H9 (cell line): ENCODE data around the gene CCDC150. TPM values are rescaled to one million over a fixed set of nuclear protein-coding genes. Genes with fewer than 3 reads are reported as not detected.
"Not testable (repeated sequence)": the region's sequence is repeated elsewhere in the genome, so short reads cannot be mapped to it uniquely, and the experiment has no call there.

ENCODE experiments used
- DNase-seq: peaks from one replicate; pipeline ENCODE4 v3.0.0-alpha.2; 2017
- H2AFZ ChIP-seq: one replicate; pipeline ENCODE4 v1.6.1; 2013; ENCODE audit warnings: mild to moderate bottlenecking, low read length, control low read depth, moderate library complexity
- H2AK5ac ChIP-seq: 2 replicates; pipeline ENCODE4 v1.6.1; 2013; ENCODE audit warnings: low read length, control low read depth, mixed read lengths; ENCODE audit not compliant: insufficient read length
- H2BK120ac ChIP-seq: one replicate; pipeline ENCODE4 v1.6.1; 2013; ENCODE audit warnings: low read depth, mild to moderate bottlenecking, low read length, control low read depth, inconsistent platforms; ENCODE audit not compliant: poor library complexity, severe bottlenecking
- H2BK12ac ChIP-seq: 2 replicates; pipeline ENCODE4 v1.6.1; 2013; ENCODE audit warnings: low read length, control low read depth, mixed read lengths, low read depth; ENCODE audit not compliant: insufficient read length
- H2BK15ac ChIP-seq: 2 replicates; pipeline ENCODE4 v1.6.1; 2013; ENCODE audit warnings: low read depth, low read length, control low read depth
- H2BK20ac ChIP-seq: one replicate; pipeline ENCODE4 v1.6.1; 2013; ENCODE audit warnings: low read depth, mild to moderate bottlenecking, low read length, control low read depth, inconsistent platforms; ENCODE audit not compliant: poor library complexity, severe bottlenecking
- H2BK5ac ChIP-seq: 2 replicates; pipeline ENCODE4 v1.6.1; 2013; ENCODE audit warnings: low read length, control low read depth, mixed read lengths; ENCODE audit not compliant: insufficient read length
- H3K14ac ChIP-seq: 2 replicates; pipeline ENCODE4 v1.6.1; 2013; ENCODE audit warnings: low read length, control low read depth; ENCODE audit not compliant: insufficient read depth
- H3K18ac ChIP-seq: 2 replicates; pipeline ENCODE4 v1.6.1; 2013; ENCODE audit warnings: low read depth, mild to moderate bottlenecking, mixed read lengths, low read length, control low read depth; ENCODE audit not compliant: insufficient read length
- H3K23ac ChIP-seq: 2 replicates; pipeline ENCODE4 v1.6.1; 2013; ENCODE audit warnings: low read length, control low read depth, mixed read lengths, low read depth; ENCODE audit not compliant: insufficient read length
- H3K23me2 ChIP-seq: 2 replicates; pipeline ENCODE4 v1.6.1; 2013; ENCODE audit warnings: low read depth, mild to moderate bottlenecking, mixed read lengths, low read length, control low read depth; ENCODE audit not compliant: insufficient read length, poor library complexity, severe bottlenecking
- H3K27ac ChIP-seq: 2 replicates; pipeline ENCODE4 v1.5.1; 2013; ENCODE audit warnings: low read length, control low read depth, mixed read lengths, low read depth; ENCODE audit not compliant: insufficient read length
- H3K27me3 ChIP-seq: 2 replicates; pipeline ENCODE4 v1.6.1; 2013; ENCODE audit warnings: low read length, control low read depth, inconsistent platforms; ENCODE audit not compliant: insufficient read depth
- H3K4ac ChIP-seq: 2 replicates; pipeline ENCODE4 v1.6.1; 2013; ENCODE audit warnings: low read depth, mild to moderate bottlenecking, control low read depth, inconsistent platforms, low read length, moderate library complexity
- H3K4me1 ChIP-seq: 2 replicates; pipeline ENCODE4 v1.6.1; 2013; ENCODE audit warnings: low read length, control low read depth, inconsistent platforms; ENCODE audit not compliant: insufficient read depth
- H3K4me2 ChIP-seq: 2 replicates; pipeline ENCODE4 v1.6.1; 2013; ENCODE audit warnings: low read length, control low read depth, mixed read lengths; ENCODE audit not compliant: insufficient read length, insufficient read depth
- H3K56ac ChIP-seq: 2 replicates; pipeline ENCODE4 v1.6.1; 2013; ENCODE audit warnings: low read depth, mild to moderate bottlenecking, mixed read lengths, low read length, control low read depth; ENCODE audit not compliant: insufficient read length
- H3K79me1 ChIP-seq: 2 replicates; pipeline ENCODE4 v1.6.1; 2013; ENCODE audit warnings: low read depth, mild to moderate bottlenecking, moderate library complexity, low read length, control low read depth, inconsistent platforms; ENCODE audit not compliant: insufficient read depth, poor library complexity, severe bottlenecking
- H3K79me2 ChIP-seq: 2 replicates; pipeline ENCODE4 v1.6.1; 2013; ENCODE audit warnings: low read length, control low read depth, inconsistent platforms; ENCODE audit not compliant: insufficient read depth
- H3K9ac ChIP-seq: 2 replicates; pipeline ENCODE4 v1.6.1; 2013; ENCODE audit warnings: low read length, control low read depth, mixed read lengths; ENCODE audit not compliant: insufficient read length; ENCODE audit errors: extremely low read depth
- H3K9me3 ChIP-seq: one replicate; pipeline ENCODE4 v1.6.1; 2013; ENCODE audit warnings: low read depth, low read length, inconsistent platforms; ENCODE audit not compliant: control insufficient read depth
- H3T11ph ChIP-seq: one replicate; pipeline ENCODE4 v1.6.1; 2013; ENCODE audit warnings: mild to moderate bottlenecking, low read length, control low read depth, inconsistent platforms
- H4K20me1 ChIP-seq: one replicate; pipeline ENCODE4 v1.6.1; 2013; ENCODE audit not compliant: control insufficient read depth, insufficient read length, insufficient read depth
- H4K5ac ChIP-seq: 2 replicates; pipeline ENCODE4 v1.6.1; 2013; ENCODE audit warnings: low read depth, mild to moderate bottlenecking, mixed read lengths, low read length, control low read depth; ENCODE audit not compliant: insufficient read length
- H4K8ac ChIP-seq: replicated peaks from 2 replicates; pipeline ENCODE4 v1.6.1; 2013; ENCODE audit warnings: low read length, control low read depth, mixed read lengths, low read depth; ENCODE audit not compliant: insufficient read length
- H4K91ac ChIP-seq: 2 replicates; pipeline ENCODE4 v1.6.1; 2013; ENCODE audit warnings: low read depth, mild to moderate bottlenecking, moderate library complexity, mixed read lengths, low read length, control low read depth; ENCODE audit not compliant: insufficient read length
- H3K27ac Mint-ChIP-seq, 3 experiments: 2 replicates in 2 of 3; 3 replicates in 1 of 3; pipeline ENCODE4 v1.8.0; 2020 to 2021; ENCODE audit warnings: mixed read lengths in 3 of 3, mild to moderate bottlenecking in 1 of 3, moderate library complexity in 1 of 3
- H3K27me3 Mint-ChIP-seq: 2 replicates; pipeline ENCODE4 v1.8.0; 2021; ENCODE audit warnings: low read depth, mild to moderate bottlenecking, moderate library complexity, mixed read lengths
- H3K36me3 Mint-ChIP-seq, 3 experiments: 2 replicates in 2 of 3; 3 replicates in 1 of 3; pipeline ENCODE4 v1.8.0; 2020 to 2021; ENCODE audit warnings: low read depth in 3 of 3, mixed read lengths in 3 of 3; ENCODE audit not compliant: insufficient read depth in 1 of 3
- H3K4me1 Mint-ChIP-seq, 2 experiments: 2 replicates each; pipeline ENCODE4 v1.8.0; 2020; ENCODE audit warnings: mixed read lengths in 2 of 2
- H3K4me3 Mint-ChIP-seq, 2 experiments: 2 replicates in 1 of 2; 3 replicates in 1 of 2; pipeline ENCODE4 v1.8.0; 2020 to 2021; ENCODE audit warnings: mild to moderate bottlenecking in 2 of 2, mixed read lengths in 2 of 2, moderate library complexity in 1 of 2
- H3K9me3 Mint-ChIP-seq, 2 experiments: 2 replicates in 1 of 2; 3 replicates in 1 of 2; pipeline ENCODE4 v1.8.0; 2020; ENCODE audit warnings: mild to moderate bottlenecking in 2 of 2, mixed read lengths in 2 of 2, moderate library complexity in 1 of 2
- CTCF ChIP-seq: fragments of 200-600 bp; sonication (generic); conservative IDR thresholded peaks from 3 replicates; pipeline ENCODE4 v1.8.0; 2021; ENCODE audit warnings: antibody characterized with exemption, mild to moderate bottlenecking
- WGBS: extraction: QIAGEN DNeasy Blood & Tissue Kit; methylation state at CpG from one replicate; pipeline ENCODE4 v1.1.7; 2013; ENCODE audit warnings: missing lambda C conversion rate, low lambda C conversion rate, mixed read lengths; ENCODE audit not compliant: insufficient read length; ENCODE audit errors: extremely low coverage; 5-methylcytosine and 5-hydroxymethylcytosine counted together
- total RNA-seq: library from RNA; stranded (reverse); gene quantifications from 2 replicates; pipeline ENCODE4 v1.2.1, GENCODE V29; 2021

The CCDC150 gene
- total RNA-seq, 1 experiment from 2014 or later = 26.2 TPM

DNA sequence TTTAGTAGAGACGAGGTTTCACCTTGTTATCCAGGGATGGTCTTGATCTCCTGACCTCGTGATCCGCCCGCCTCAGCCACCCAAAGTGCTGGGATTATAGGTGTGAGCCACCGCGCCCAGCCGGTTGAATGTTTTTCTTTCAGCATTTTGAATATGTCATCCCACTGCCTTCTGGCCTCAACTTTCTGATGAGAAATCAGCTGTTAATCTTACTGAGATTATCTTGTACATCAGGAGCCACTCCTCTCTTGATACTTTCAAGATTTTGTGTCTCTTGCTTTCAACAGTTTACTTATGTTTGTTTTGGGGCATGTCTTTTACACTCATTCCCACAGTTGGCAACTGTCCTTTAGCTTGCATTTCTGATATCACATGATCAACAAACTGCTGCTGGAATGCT, 46.3 kb downstream of the CCDC150 start:
- peaks cover 26 to 28% of the 10 kb centered on the region in 2 experiments for H3K9me3 Mint-ChIP-seq
- Histone ChIP-seq H3K4me1 (no peaks in the 10 kb centered on the region), H3K79me1 (no peaks in the 10 kb centered on the region), H3K9ac (no peak overlapping the region), H3K18ac (no peak overlapping the region), H4K91ac (no peak overlapping the region), H2BK15ac (no peak overlapping the region), H2BK120ac (no peak overlapping the region), H4K5ac (no peak overlapping the region), H3K27ac (no peak overlapping the region), H3T11ph (no peak overlapping the region), H4K20me1 (no peaks in the 10 kb centered on the region), H3K23ac (no peak overlapping the region), H2AFZ (no peak overlapping the region), H3K9me3 (no peaks in the 10 kb centered on the region), H2AK5ac (no peak overlapping the region), H3K27me3 (no peaks in the 10 kb centered on the region), H4K8ac (no peak overlapping the region), H2BK12ac (no peak overlapping the region), H2BK5ac (no peak overlapping the region), H3K4ac (no peak overlapping the region), H3K23me2 (no peaks in the 10 kb centered on the region), H3K14ac (no peak overlapping the region), H2BK20ac (no peak overlapping the region), H3K56ac (no peak overlapping the region), H3K79me2 (no peaks in the 10 kb centered on the region; the same call in 1 of the 2 replicates), H3K4me2 (no peak overlapping the region)
- H3K4me1 Mint-ChIP-seq = no peaks in the 10 kb centered on the region
- WGBS = no CpG with 5 or more reads among the region's 7 CpGs
- no peak overlapping the region for H3K27ac Mint-ChIP-seq
- no peak overlapping the region for H3K4me3 Mint-ChIP-seq
- DNase-seq = no peak
- peaks cover 48 to 68% (median 48%) of the 10 kb centered on the region in 3 experiments for H3K36me3 Mint-ChIP-seq
- TF ChIP-seq CTCF = no peak
- no peaks in the 10 kb centered on the region for H3K27me3 Mint-ChIP-seq

DNA sequence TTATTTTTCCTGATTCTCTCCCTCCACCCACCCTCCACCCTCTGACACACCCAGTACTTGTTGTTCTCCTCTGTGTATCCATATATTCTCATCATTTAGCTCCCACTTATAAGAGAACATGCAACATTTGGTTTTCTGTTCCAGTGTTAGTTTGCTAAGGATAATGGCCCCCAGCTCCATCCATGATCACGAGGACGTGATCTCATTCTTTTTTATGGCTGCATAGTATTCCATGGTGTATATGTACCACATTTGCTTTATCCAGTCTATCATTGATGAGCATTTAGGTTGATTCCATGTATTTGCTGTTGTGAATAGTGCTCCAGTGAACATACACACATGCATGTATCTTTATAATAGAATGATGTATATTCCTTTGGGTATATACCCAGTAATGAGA, 47.2 kb downstream of the CCDC150 start:
- not testable (repeated sequence) for H2BK12ac ChIP-seq, H3K79me2 ChIP-seq, H3K79me1 ChIP-seq, H2BK5ac ChIP-seq, H2AFZ ChIP-seq, H3K4me1 ChIP-seq, H3K4me2 ChIP-seq, H3K23ac ChIP-seq, H3K4me1 Mint-ChIP-seq, H2BK15ac ChIP-seq, H3K14ac ChIP-seq, H4K5ac ChIP-seq, H3K9me3 ChIP-seq, H3T11ph ChIP-seq, H3K23me2 ChIP-seq, H4K20me1 ChIP-seq, H3K4me3 Mint-ChIP-seq, H3K56ac ChIP-seq, H2BK20ac ChIP-seq, H3K27ac ChIP-seq, H3K9ac ChIP-seq, DNase-seq, H3K27ac Mint-ChIP-seq, H3K27me3 Mint-ChIP-seq, H4K91ac ChIP-seq, H2AK5ac ChIP-seq, H3K18ac ChIP-seq, H2BK120ac ChIP-seq, H3K27me3 ChIP-seq, H4K8ac ChIP-seq, H3K4ac ChIP-seq
- Mint-ChIP-seq H3K36me3 (peaks cover 49 to 68% (median 52%) of the 10 kb centered on the region in 3 experiments), H3K9me3 (peaks cover 26 to 28% of the 10 kb centered on the region in 2 experiments)
- WGBS = no CpG with 5 or more reads among the region's 2 CpGs
